Type B pancreatic cell (in vitro differentiated cells): Measurements from ENCODE around the gene ABHD12. TPM values are rescaled to one million over a fixed set of nuclear protein-coding genes. Genes with fewer than 3 reads are reported as not detected.

Experiments used
- DNase-seq: peaks from one replicate; pipeline ENCODE4 v3.0.0; 2021; ENCODE audit warnings: mixed read lengths; ENCODE audit not compliant: unreplicated experiment; ENCODE audit errors: extremely low spot score
- H3K27ac Mint-ChIP-seq: 2 replicates; pipeline ENCODE4 v1.8.0; 2021; ENCODE audit warnings: mild to moderate bottlenecking, mixed read lengths
- H3K27me3 Mint-ChIP-seq: 2 replicates; pipeline ENCODE4 v1.8.0; 2021; ENCODE audit warnings: mixed read lengths
- H3K36me3 Mint-ChIP-seq: 2 replicates; pipeline ENCODE4 v1.8.0; 2021; ENCODE audit warnings: mixed read lengths
- H3K4me1 Mint-ChIP-seq: one replicate; pipeline ENCODE4 v1.8.0; 2021; ENCODE audit warnings: mixed read lengths; ENCODE audit not compliant: unreplicated experiment
- H3K4me3 Mint-ChIP-seq: 2 replicates; pipeline ENCODE4 v1.8.0; 2021; ENCODE audit warnings: mild to moderate bottlenecking, mixed read lengths
- H3K9me3 Mint-ChIP-seq: 2 replicates; pipeline ENCODE4 v1.8.0; 2021; ENCODE audit warnings: mixed read lengths
- CTCF ChIP-seq: fragments of 200-600 bp; sonication (generic); conservative IDR thresholded peaks from 2 replicates; pipeline ENCODE4 v1.5.0; 2021; ENCODE audit warnings: antibody characterized with exemption, mild to moderate bottlenecking
- total RNA-seq: library from RNA; stranded (reverse); gene quantifications from 2 replicates; pipeline ENCODE4 v1.2.1, GENCODE V29; 2021; ENCODE audit warnings: low replicate concordance

Gene ABHD12
- total RNA-seq, 1 donor from 2014 or later = 68.9 TPM

- no peaks in the 10 kb centered on the region for H3K27me3 Mint-ChIP-seq
- H3K4me1 Mint-ChIP-seq = peaks cover 11% of the 10 kb centered on the region
- no peaks in the 10 kb centered on the region for H3K9me3 Mint-ChIP-seq
- no peak overlapping the region for H3K27ac Mint-ChIP-seq
- H3K4me3 Mint-ChIP-seq = no peak overlapping the region
- no peak for DNase-seq
- no peak for TF ChIP-seq CTCF
- peaks cover 7% of the 10 kb centered on the region for H3K36me3 Mint-ChIP-seq
These were observed 61.6 kb downstream of the ABHD12 start for GRCh38 chr20:25328954-25329498.

- H3K27me3 Mint-ChIP-seq = no peaks in the 10 kb centered on the region
- peaks cover 11% of the 10 kb centered on the region for H3K4me1 Mint-ChIP-seq
- DNase-seq = no peak
- no peak overlapping the region for H3K4me3 Mint-ChIP-seq
- no peaks in the 10 kb centered on the region for H3K9me3 Mint-ChIP-seq
- no peak for TF ChIP-seq CTCF
- H3K27ac Mint-ChIP-seq = no peak overlapping the region
- H3K36me3 Mint-ChIP-seq = peaks cover 14% of the 10 kb centered on the region
These were observed 63.0 kb downstream of the ABHD12 start for GRCh38 chr20:25327521-25328235.

- Mint-ChIP-seq H3K4me1 (peaks cover 15% of the 10 kb centered on the region), H3K27me3 (no peaks in the 10 kb centered on the region), H3K4me3 (no peak overlapping the region), H3K9me3 (no peaks in the 10 kb centered on the region), H3K36me3 (peaks cover 20% of the 10 kb centered on the region), H3K27ac (no peak overlapping the region)
- TF ChIP-seq CTCF = no peak
- DNase-seq = no peak
These were observed 64.6 kb downstream of the ABHD12 start for GRCh38 chr20:25325997-25326396.

- Mint-ChIP-seq H3K27me3 (no peaks in the 10 kb centered on the region), H3K4me1 (peaks cover 15% of the 10 kb centered on the region), H3K9me3 (no peaks in the 10 kb centered on the region), H3K4me3 (no peak overlapping the region), H3K27ac (no peak overlapping the region), H3K36me3 (peaks cover 20% of the 10 kb centered on the region)
- DNase-seq = no peak
- no peak for TF ChIP-seq CTCF
These were observed 65.6 kb downstream of the ABHD12 start for GRCh38 chr20:25325073-25325472.

- no peak for DNase-seq
- no peak for TF ChIP-seq CTCF
- Mint-ChIP-seq H3K4me3 (no peak overlapping the region), H3K27ac (no peak overlapping the region), H3K4me1 (peaks cover 12% of the 10 kb centered on the region), H3K27me3 (no peaks in the 10 kb centered on the region), H3K9me3 (no peaks in the 10 kb centered on the region), H3K36me3 (peaks cover 14% of the 10 kb centered on the region)
These were observed 66.2 kb downstream of the ABHD12 start for GRCh38 chr20:25324412-25324811.
